HG02981 (cell line): ENCODE data around the gene TSHB.

Experiments used
- ATAC-seq: cut with Tn5 transposase; IDR thresholded peaks from one replicate; pipeline ENCODE4 v1.9.1; 2021; ENCODE audit warnings: mild to moderate bottlenecking, moderate library complexity; ENCODE audit not compliant: unreplicated experiment

TSHB gene

DNA sequence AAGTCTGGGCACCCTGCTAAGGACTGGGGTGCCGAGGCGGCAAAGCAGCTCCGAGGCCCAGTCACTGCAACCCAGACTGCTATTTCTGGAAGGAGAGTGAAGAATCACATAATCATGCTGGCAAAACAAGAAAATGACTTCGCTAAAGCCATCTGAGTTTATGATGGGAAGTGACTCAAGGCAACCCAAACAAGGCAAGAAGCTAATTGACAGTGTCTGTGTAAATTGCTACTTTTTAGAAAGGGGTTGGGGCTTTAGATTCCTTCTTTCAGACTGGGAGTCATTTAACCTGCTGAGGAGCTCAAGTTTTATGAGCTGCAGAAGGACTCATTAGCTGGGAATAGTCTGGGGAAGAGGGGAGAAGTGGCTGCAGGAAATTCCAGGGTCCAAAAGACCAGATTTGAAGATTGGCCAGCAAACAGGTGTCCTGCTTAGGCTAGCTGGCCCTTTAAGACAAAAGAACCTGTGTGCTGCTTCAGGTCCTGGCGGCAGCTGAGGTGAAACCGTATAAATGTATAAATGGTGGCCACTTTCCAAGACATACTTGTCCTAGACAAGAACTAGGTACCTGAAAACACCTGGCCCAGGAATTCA is 28.1 kb downstream of the TSHB start:
- no peak for ATAC-seq

DNA sequence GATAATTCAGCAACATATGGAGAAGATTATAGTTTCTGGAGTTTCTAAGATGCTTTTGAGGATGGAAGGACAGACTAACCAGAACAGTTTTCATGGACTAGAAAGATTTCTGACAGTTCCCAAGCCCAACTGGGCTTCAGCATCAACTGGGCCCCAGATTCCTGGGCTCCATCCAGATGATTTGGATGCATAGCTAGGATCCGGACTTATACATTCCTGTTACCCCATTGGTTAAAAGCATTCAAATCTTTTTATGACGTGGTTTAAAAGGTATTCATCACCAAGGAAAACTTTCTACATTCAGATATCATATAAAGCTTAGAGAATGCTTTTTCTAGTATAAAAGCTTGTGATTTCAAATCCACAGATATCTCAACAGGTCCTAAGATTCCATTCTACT is 29.7 kb downstream of the TSHB start:
- no peak for ATAC-seq

GRCh38 chr1:115060501-115060900 is 30.9 kb downstream of the TSHB start:
- ATAC-seq: no peak

- peak; percentile 61 for ATAC-seq
Observed at GRCh38 chr1:115062542-115063004, 32.9 kb downstream of the TSHB start.

DNA sequence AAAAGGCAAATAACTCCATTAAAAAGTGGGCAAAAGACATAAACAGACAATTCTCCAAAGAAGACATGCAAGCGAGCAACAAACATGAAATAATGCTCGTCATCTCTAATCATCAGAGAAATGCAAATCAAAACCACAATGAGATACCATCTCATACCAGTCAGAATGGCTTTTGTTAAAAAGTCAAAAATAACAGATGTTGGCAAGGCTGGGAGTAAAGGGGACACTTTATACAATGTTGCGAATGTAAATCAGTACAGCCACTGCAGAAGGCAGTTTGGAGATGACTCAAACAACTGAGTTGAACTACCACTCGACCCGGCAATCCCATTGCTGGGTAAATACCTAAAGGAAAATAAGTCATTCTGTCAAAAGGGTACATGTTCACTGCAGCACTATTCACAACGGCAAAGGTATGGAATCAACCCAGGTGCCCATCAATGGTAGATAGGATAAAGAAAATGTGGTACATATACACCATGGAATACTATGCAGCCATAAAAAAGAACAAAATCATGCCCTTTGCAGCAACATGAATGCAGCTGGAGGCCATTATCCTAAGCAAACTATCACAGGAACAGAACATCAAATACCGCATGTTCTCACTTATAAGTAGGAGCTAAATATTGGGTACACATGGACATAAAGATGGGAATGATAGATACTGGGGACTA is 33.7 kb downstream of the TSHB start:
- ATAC-seq: no peak

- ATAC-seq: no peak
Observed at GRCh38 chr1:115064461-115064860, 34.8 kb downstream of the TSHB start.

- no peak for ATAC-seq
Observed at GRCh38 chr1:115065021-115065420, 35.4 kb downstream of the TSHB start.

DNA sequence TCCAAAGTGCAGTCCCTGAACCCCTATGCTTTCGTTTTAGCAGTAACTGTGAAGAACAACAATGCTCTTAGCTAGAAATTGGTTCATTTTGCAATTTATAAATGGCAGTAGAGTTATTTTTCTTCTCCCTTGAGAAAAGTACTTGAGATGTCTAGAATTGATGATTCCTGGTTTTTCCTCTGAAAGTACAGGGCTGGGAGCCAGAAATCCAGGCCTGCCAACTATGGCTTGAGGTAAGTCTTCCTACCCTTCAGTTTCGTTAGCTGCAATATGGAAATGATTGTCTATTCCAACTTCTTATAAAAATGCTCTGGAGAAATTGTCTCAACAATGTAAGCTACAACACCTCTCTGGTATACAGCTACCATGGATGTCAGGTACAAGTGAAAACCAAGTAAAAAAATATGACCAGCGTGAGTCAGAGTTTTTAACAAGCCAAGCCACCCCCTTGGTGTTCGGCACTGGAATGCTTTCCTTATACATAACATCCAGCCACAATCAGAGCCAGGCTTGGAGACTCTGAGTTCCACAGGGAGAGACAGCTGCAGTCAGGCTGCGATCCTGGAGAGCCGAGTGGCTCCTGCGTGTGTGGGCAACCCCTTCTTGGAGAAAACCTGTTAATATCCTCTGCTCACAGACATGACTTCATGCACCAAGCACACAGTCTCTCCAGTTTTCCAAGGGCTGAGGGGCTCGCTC is 37.7 kb downstream of the TSHB start:
- no peak for ATAC-seq

DNA sequence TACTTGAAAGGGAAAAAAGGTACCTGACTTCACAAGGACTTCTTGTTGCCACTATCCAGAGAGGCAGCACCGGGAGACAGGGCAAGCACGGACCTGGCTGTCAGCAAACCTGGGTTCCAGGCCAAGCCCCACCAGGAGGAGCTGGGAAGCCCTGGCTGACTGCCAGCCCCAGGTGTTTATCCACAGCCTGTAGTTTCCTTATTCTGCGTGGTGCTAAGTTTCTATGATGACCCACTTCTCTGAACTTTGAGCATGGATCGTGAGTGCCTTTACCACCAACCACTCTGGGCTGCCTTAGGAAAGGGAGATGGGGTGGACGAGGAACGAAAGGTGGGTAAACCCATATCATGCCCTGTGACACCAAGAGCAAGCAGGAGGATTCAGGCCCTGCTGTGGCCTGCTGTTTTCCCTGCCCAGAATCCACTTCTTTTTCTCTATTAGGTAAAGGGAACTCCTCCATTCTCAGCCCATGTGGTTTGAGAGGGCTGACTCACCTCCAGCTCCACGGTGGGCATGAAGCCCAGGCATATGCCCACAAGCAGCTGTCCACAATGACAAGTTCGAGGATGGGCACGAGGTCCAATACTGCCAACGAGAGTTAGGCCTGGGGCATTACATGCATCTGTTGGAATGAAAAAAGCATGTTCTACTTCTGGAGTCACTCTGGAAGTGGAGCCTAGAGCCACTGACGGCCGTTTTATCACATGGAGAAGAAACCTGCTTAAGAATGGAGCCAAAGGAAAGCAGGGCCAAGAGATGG is 39.4 kb downstream of the TSHB start:
- ATAC-seq: no peak

GRCh38 chr1:115069659-115070308 is 40.2 kb downstream of the TSHB start:
- no peak for ATAC-seq

DNA sequence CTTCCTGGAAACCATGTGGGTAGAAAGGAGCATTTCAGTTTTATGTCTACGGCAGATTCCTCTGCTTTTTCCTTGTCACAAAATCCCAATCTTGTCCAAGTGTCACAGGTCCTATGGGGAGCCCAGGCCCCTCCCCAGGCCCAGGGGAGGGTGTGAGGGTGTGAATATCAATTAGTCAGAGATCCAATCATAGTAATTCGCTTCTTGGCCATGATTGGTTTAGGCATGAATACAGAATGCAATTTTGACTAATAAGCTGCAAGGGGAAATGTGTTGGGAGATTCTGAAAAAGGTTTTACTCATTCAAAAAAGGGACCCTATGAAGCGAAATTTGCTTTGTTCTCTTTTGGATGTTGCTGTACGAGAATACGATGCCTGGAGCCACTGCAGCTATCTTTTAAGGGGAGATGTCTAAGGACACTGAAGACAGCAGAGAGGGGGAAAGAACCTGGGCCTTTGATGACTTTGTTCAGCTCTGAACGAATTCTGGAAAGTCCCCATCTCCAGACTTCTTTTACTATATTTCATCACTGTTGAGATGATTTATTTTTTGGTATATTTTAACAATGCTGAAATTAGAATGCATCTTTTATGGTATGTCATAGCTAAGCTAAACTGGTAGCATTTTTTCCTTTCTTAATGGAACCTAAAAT is 41.5 kb downstream of the TSHB start:
- ATAC-seq: no peak

DNA sequence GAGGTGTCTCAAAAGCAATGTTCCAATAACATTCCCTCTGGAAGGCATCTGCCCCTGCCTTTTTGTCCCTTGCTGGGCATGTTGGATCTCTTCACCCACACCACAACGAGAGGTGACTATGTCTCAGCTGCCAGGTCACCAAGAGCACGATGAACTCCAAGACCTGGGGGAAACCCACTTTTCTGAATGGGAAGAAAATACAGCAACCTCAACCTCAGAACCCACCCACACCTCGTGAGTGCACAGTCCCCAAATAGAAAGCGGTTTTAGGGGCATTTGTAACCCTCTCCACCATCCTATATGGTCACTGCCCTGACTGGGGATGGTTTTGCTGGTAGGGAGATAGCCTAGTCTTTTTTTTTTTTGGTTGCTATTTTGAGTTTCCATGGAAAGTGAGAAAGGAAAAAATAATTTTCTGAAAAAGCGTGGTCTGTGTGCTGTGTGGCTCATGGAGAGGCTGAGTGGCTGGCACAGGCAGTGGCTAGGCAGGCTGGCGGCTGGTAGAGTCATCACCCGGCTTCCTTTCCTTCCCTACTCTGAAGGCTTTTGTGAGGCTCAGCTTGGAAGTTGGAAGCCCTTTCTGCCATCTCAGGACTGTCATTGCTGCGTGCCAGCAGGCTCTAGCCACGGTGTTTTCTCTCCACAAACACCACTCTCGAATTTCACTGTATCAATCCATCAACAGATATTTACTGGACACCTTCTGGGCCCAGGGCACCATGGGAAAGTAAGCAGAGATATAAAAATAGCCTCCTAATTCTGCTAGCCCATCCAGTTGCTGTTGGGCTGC is 43.9 kb downstream of the TSHB start:
- no peak for ATAC-seq

DNA sequence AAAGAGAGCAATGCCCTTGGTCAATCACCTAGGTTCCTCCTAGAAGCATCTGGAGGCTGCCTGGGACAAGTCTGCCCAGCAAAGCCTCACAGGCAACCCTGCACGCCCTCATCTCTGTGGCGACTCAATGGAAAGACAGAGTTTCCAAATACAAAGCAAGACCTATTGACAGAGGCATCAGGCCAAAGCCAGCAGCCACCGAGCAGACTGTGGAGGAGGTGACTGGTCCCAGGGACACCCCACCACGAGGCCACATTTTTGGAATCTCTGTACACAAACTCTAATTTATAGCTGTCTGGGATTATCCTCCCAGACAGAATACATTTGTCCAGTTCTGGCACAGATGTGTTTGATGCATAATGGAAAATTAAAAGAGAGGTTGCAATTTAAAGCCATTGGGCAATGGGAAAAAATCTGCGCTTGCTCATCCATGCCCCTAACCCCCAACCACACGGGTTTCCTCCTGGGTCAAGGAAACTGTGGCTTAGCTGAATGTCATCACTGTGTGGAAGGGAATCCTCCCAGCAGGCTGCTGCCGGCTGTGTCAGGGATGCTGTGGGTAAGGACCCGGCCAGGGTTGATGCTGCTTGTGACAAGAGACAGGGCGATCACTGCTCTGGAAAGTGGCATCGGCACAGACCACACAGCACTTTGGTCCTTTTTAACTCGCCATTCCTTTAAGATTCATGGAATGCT is 45.4 kb downstream of the TSHB start:
- ATAC-seq: no peak

- ATAC-seq: no peak
Observed at GRCh38 chr1:115076384-115076915, 46.8 kb downstream of the TSHB start.

DNA sequence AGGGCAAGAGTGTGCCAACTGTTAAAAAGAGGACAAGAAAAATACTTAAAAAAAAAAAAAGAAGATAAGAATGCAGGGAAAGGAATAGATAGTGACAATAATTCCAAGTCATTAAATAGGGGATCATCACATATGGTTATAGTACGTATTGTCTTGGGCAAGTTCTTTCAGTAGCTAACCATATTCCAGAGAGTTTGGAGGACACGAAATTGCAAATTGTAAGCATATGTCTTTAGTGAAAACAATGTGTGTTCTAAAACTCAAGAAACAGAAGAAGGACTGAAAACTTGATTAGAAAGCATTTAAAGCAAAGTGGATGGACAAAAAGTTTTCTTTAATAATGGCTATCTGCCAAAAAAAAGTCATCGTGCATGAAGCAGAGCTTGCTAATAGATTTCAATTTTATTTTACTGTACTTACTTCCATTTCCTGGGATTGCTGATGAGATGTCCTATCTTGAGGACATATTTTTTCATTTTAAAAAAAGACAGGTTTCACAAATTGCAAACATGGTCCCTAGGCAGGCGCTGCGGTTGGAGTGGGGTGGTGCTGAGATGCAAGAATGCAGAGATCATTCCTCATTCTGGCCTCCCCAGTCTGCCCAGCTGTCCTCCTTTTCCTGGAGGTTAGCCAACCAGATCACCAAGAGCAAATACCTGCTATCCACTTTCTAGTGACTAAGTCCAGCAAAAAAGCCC is 47.8 kb downstream of the TSHB start:
- ATAC-seq: no peak

DNA sequence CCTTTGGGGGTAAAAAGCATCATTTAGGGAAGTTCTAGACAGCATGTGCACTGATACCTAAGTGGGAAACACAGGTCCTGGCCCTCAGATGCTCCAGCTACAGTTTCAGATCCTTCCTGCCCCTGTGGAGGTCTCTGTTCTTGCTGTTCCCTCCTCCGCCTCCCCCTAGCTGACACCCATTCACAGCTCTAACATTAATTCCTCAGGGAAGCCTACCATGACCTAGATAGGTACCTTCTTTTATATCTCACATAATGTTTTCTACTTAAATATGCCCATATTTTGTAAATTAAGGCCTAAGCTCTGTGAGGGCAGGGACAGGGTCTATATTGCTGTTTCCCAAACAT is 48.3 kb downstream of the TSHB start:
- ATAC-seq: no peak

DNA sequence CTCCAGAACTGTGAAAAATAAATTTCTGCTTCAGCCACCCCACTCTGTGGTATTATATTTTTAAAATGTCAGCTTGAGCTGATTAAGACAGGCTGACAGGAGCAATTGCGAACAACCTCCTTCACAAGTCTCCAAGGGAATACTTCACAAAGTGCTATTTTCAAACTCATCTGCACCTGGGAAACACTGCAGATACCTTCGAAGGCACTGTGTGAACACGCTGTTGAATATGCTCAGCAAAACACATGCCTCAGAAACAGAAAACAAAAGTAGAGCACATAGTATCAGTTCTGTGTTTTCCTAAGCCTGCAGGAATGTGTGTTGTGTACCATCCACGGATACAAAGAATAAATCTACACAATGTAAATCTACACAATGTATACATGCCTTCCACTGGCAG is 49.1 kb downstream of the TSHB start:
- no peak for ATAC-seq

DNA sequence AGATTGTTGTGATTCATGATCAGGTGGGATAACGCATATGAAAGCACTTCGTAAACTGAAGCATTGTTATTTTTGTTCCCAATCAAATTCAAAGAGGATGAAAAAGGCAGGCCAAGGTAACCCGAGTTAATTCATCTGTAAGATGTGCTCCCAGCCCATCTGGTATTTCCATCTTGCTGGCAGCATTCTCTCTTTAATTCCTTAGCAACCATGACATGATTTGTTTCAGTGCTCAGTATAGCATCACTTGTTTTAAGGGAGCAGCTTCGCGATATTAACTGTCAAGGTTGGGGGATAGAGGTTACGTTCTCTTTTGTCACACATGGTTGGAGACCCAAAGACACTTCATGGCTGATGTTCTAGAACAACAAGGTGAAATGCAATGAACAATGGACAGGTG is 53.3 kb downstream of the TSHB start:
- ATAC-seq: no peak
